CD4-positive, alpha-beta T cell treated with Interleukin-10 for 1 hour (primary cell): ENCODE measurements around the gene KRT79.

Experiments
- DNase-seq: peaks from one replicate; pipeline ENCODE4 v3.0.0-alpha.2; 2020

Gene KRT79

GRCh38 chr12:52832985-52833905 lies 866 bp downstream of the KRT79 start:
- no peak for DNase-seq

GRCh38 chr12:52832451-52832850 lies 1.7 kb downstream of the KRT79 start:
- DNase-seq: no peak

GRCh38 chr12:52831251-52831650 lies 2.9 kb downstream of the KRT79 start:
- no peak for DNase-seq

- no peak for DNase-seq
Observed at GRCh38 chr12:52829986-52830770, 3.9 kb downstream of the KRT79 start.

GRCh38 chr12:52828591-52829021 lies 5.5 kb downstream of the KRT79 start:
- DNase-seq: no peak

GRCh38 chr12:52828156-52828555 lies 6.0 kb downstream of the KRT79 start:
- no peak for DNase-seq

GRCh38 chr12:52827499-52828090 lies 6.5 kb downstream of the KRT79 start:
- no peak for DNase-seq

- DNase-seq: no peak
Observed at GRCh38 chr12:52826611-52827498, 7.3 kb downstream of the KRT79 start.

- no peak for DNase-seq
Observed at GRCh38 chr12:52825961-52826360, 8.2 kb downstream of the KRT79 start.

GRCh38 chr12:52824741-52825410 lies 9.2 kb downstream of the KRT79 start:
- DNase-seq: no peak

- no peak for DNase-seq
Observed at GRCh38 chr12:52823761-52824450, 10.2 kb downstream of the KRT79 start.

- no peak for DNase-seq
Observed at GRCh38 chr12:52822771-52823510, 11.2 kb downstream of the KRT79 start.

- no peak for DNase-seq
Observed at GRCh38 chr12:52821826-52822660, 12.1 kb downstream of the KRT79 start.

GRCh38 chr12:52821071-52821730 lies 12.9 kb downstream of the KRT79 start:
- DNase-seq: no peak

GRCh38 chr12:52820521-52820920 lies 13.6 kb downstream of the KRT79 start:
- no peak for DNase-seq

- no peak for DNase-seq
Observed at GRCh38 chr12:52819731-52820510, 14.2 kb downstream of the KRT79 start.

GRCh38 chr12:52818887-52819420 lies 15.2 kb downstream of the KRT79 start:
- DNase-seq: no peak

GRCh38 chr12:52818388-52818787 lies 15.7 kb downstream of the KRT79 start:
- no peak for DNase-seq
